MM.1S (cell line): Measurements from ENCODE around the gene JMJD7.

Experiments
- DNase-seq: peaks from one replicate; pipeline ENCODE4 v3.0.0-alpha.2; 2015
- H2AFZ ChIP-seq: fragments of 300-600 bp; sonication (generic); 2 replicates; pipeline ENCODE4 v1.6.0; 2016; ENCODE audit warnings: antibody characterized with exemption, low read length
- H3F3A ChIP-seq: fragments of 300-600 bp; sonication (generic); 2 replicates; pipeline ENCODE4 v1.6.1; 2016; ENCODE audit warnings: mild to moderate bottlenecking, antibody characterized with exemption, low read length, moderate library complexity, mixed read lengths; ENCODE audit not compliant: insufficient read depth
- H3K27ac ChIP-seq: fragments of 300-600 bp; sonication (generic); 2 replicates; pipeline ENCODE4 v1.5.1; 2016; ENCODE audit warnings: mild to moderate bottlenecking, low read length
- H3K27me3 ChIP-seq: fragments of 300-600 bp; sonication (generic); replicated peaks from 2 replicates; pipeline ENCODE4 v1.6.0; 2016; ENCODE audit warnings: low read length; ENCODE audit not compliant: insufficient read depth
- H3K36me3 ChIP-seq: fragments of 300-600 bp; sonication (generic); replicated peaks from 2 replicates; pipeline ENCODE4 v1.6.1; 2016; ENCODE audit warnings: mild to moderate bottlenecking, low read length, mixed read lengths; ENCODE audit not compliant: insufficient read depth
- H3K4me1 ChIP-seq: fragments of 300-600 bp; sonication (generic); 2 replicates; pipeline ENCODE4 v1.6.1; 2016; ENCODE audit warnings: low read length, mixed read lengths
- H3K4me2 ChIP-seq: fragments of 300-600 bp; sonication (generic); 2 replicates; pipeline ENCODE4 v1.6.0; 2016; ENCODE audit warnings: low read depth, low read length
- H3K4me3 ChIP-seq: fragments of 300-600 bp; sonication (generic); 2 replicates; pipeline ENCODE4 v1.5.1; 2016; ENCODE audit warnings: low read length, mixed read lengths
- H3K79me2 ChIP-seq: fragments of 300-600 bp; sonication (generic); 2 replicates; pipeline ENCODE4 v1.6.1; 2016; ENCODE audit warnings: mixed run types, low read length, mixed read lengths
- H3K9ac ChIP-seq: fragments of 300-600 bp; sonication (generic); 2 replicates; pipeline ENCODE4 v1.6.1; 2016; ENCODE audit warnings: low read length, mixed read lengths
- H3K9me2 ChIP-seq: fragments of 300-600 bp; sonication (generic); replicated peaks from 2 replicates; pipeline ENCODE4 v1.6.1; 2016; ENCODE audit warnings: mild to moderate bottlenecking, low read length, mixed read lengths; ENCODE audit not compliant: insufficient read depth
- H3K9me3 ChIP-seq: fragments of 300-600 bp; sonication (generic); replicated peaks from 2 replicates; pipeline ENCODE4 v1.6.1; 2016; ENCODE audit warnings: mild to moderate bottlenecking, low read length, mixed read lengths; ENCODE audit not compliant: insufficient read depth
- H4K20me1 ChIP-seq: fragments of 300-600 bp; sonication (generic); 2 replicates; pipeline ENCODE4 v1.6.1; 2016; ENCODE audit warnings: mild to moderate bottlenecking, low read length, moderate library complexity, mixed read lengths; ENCODE audit not compliant: insufficient read depth
- CTCF ChIP-seq: fragments of 300-600 bp; sonication (generic); IDR thresholded peaks from 2 replicates; pipeline ENCODE4 v1.5.1; 2016; ENCODE audit warnings: antibody characterized with exemption, low read length, mixed read lengths
- EZH2 ChIP-seq: fragments of 300-600 bp; sonication (generic); optimal IDR thresholded peaks from 2 replicates; pipeline ENCODE3; 2017; ENCODE audit warnings: low read depth, mild to moderate bottlenecking, antibody characterized with exemption, low read length, mixed read lengths
- EZH2phosphoT487 ChIP-seq: fragments of 300-600 bp; sonication (generic); IDR thresholded peaks from 2 replicates; pipeline ENCODE4 v1.6.1; 2018; ENCODE audit warnings: antibody characterized with exemption, low read length

The JMJD7 gene

DNA sequence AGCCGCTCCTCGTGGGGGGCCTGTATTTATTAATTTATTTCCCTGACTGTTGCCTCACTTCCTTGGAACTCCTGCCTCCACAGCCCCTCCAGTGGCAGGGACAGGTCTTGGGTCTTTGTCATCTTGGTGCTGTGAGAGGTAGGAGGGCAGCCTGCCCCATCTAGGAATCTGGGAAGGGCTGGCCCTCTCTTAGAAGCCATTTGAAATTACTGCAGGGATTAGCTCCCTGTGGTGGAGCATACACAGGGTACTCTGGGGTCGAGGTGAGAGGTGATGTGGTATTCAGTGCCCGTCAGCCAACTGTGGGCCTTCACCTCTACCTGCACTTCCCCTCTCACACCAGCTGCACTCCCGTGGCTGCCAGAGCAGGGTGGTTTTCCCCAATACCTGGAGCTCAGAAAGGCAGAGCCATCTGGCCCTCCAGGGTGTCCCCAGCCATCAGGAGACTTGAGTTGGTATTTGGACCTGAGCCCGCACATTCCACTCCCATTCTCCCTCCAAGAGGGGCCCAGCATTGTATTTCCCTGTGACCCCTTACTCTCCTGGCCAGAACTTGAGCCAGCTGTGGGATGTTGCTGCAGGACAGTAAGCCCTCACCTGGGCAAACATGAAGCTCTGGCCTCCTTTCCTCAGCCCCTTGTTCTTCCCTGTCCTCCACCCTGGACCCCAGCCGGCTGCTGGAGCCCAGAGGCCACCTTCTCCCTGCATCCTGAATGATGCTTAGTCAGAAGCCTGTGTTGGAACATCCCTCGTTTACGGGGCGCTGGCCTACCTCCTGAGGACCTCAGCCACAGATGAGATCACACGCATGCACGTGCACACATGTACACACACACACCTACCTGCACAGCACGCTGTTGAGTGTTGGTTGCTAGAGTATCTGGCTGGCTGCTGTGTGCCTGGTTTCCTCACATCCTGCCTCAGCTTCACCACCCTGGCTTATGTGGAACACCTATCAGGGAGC, 2.0 kb upstream of the JMJD7 start:
- H3K9me2 ChIP-seq: no peaks in the 10 kb centered on the region
- no peak overlapping the region for H2AFZ ChIP-seq
- H3K9ac ChIP-seq: no peak overlapping the region
- TF ChIP-seq CTCF (no peak), EZH2phosphoT487 (no peak), EZH2 (no peak)
- no peaks in the 10 kb centered on the region for H4K20me1 ChIP-seq
- H3F3A ChIP-seq: no peaks in the 10 kb centered on the region
- H3K4me2 ChIP-seq: no peak overlapping the region
- no peaks in the 10 kb centered on the region for H3K79me2 ChIP-seq
- H3K4me3 ChIP-seq: no peak overlapping the region
- H3K9me3 ChIP-seq: no peaks in the 10 kb centered on the region
- H3K36me3 ChIP-seq: no peaks in the 10 kb centered on the region
- H3K27me3 ChIP-seq: no peaks in the 10 kb centered on the region
- no peak for DNase-seq
- no peak overlapping the region for H3K27ac ChIP-seq
- H3K4me1 ChIP-seq: no peaks in the 10 kb centered on the region

- Histone ChIP-seq H3K36me3 (no peaks in the 10 kb centered on the region), H3K27ac (no peak overlapping the region), H3K9ac (peak overlapping the region; percentile 47; the same call in 1 of the 2 replicates), H2AFZ (peak overlapping the region; percentile 98), H3K79me2 (no peaks in the 10 kb centered on the region), H3K27me3 (no peaks in the 10 kb centered on the region), H3K4me2 (peak overlapping the region; percentile 99), H4K20me1 (no peaks in the 10 kb centered on the region), H3K4me1 (no peaks in the 10 kb centered on the region), H3K9me2 (no peaks in the 10 kb centered on the region), H3F3A (no peaks in the 10 kb centered on the region), H3K9me3 (no peaks in the 10 kb centered on the region), H3K4me3 (peak overlapping the region; percentile 59)
- DNase-seq: no peak
- TF ChIP-seq CTCF (no peak), EZH2phosphoT487 (no peak), EZH2 (no peak)
Observed at GRCh38 chr15:41827290-41827879, 507 bp upstream of the JMJD7 start.

DNA sequence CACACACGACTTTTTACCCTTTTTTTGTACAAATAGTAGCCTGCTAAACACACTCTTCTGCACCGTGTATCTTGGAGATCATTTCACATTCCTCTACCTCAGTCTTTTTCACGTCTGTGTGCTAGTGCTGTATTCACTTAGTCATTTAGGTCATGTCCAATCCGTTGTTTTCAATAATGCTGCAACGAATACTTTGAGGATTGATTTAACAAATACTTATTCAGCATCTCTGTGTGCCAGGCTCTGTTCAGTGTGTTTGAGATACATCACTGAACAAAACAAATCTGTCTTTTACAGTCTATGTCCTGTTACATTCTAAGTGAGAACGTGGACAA, 882 bp downstream of the JMJD7 start:
- Histone ChIP-seq H2AFZ (peak overlapping the region; percentile 91; the same call in 1 of the 2 replicates), H3K4me2 (peak overlapping the region; percentile 94), H3K36me3 (no peaks in the 10 kb centered on the region), H4K20me1 (no peaks in the 10 kb centered on the region), H3K79me2 (no peaks in the 10 kb centered on the region), H3K4me1 (no peaks in the 10 kb centered on the region), H3K9ac (no peak overlapping the region), H3K9me3 (no peaks in the 10 kb centered on the region), H3F3A (no peaks in the 10 kb centered on the region), H3K27ac (no peak overlapping the region), H3K27me3 (no peaks in the 10 kb centered on the region), H3K9me2 (no peaks in the 10 kb centered on the region), H3K4me3 (peak overlapping the region; percentile 91)
- DNase-seq: no peak
- TF ChIP-seq CTCF: no peak
- TF ChIP-seq EZH2phosphoT487: no peak
- no peak for TF ChIP-seq EZH2
